Brain microvascular endothelial cell (primary cell): ENCODE results near the gene CDC42BPA.
A peak's percentile ranks its signal among the peaks of the same experiment; 100 is the strongest.
"Not testable (repeated sequence)": the region's sequence is repeated elsewhere in the genome, so short reads cannot be mapped to it uniquely, and the experiment has no call there.

ENCODE experiments used
- DNase-seq: peaks from one replicate; pipeline ENCODE4 v3.0.0-alpha.2; 2020
- H3K27ac ChIP-seq: fragments of 250-450 bp; sonication (Bioruptor Pico); 2 replicates; pipeline ENCODE4 v1.5.1; 2020; ENCODE audit warnings: mild to moderate bottlenecking, moderate library complexity
- H3K27me3 ChIP-seq: fragments of 250-450 bp; sonication (Bioruptor Pico); replicated peaks from 2 replicates; pipeline ENCODE4 v1.5.1; 2020; ENCODE audit warnings: mild to moderate bottlenecking
- H3K36me3 ChIP-seq: fragments of 250-450 bp; sonication (Bioruptor Pico); replicated peaks from 2 replicates; pipeline ENCODE4 v1.5.1; 2020; ENCODE audit warnings: mild to moderate bottlenecking
- H3K4me3 ChIP-seq: 2 replicates; pipeline ENCODE4 v1.5.1; 2011; ENCODE audit warnings: low read depth, mild to moderate bottlenecking, control low read depth, low read length, moderate library complexity
- CTCF ChIP-seq: IDR thresholded peaks from 2 replicates; pipeline ENCODE4 v1.5.1; 2011; ENCODE audit warnings: low read depth, mild to moderate bottlenecking, moderate library complexity, low read length, control low read depth, inconsistent platforms; ENCODE audit errors: missing control alignments
- in situ Hi-C: cut with HindIII; loops from 2 replicates; pipeline ENCODE4 v1.10.0; 2017; ENCODE audit warnings: low sequenced_read_pairs, low pct_ligation_motif_present

The CDC42BPA gene

GRCh38 chr1:227234998-227235405 lies 83.3 kb downstream of the CDC42BPA start:
- Histone ChIP-seq H3K27me3 (no peaks in the 10 kb centered on the region), H3K4me3 (no peak overlapping the region), H3K27ac (no peak overlapping the region), H3K36me3 (no peaks in the 10 kb centered on the region)
- DNase-seq = peak; percentile 77
- in situ Hi-C loops = no loop called here
- TF ChIP-seq CTCF = peak; percentile 77

- H3K4me3 ChIP-seq, H3K36me3 ChIP-seq, H3K27ac ChIP-seq, DNase-seq, in situ Hi-C loops, H3K27me3 ChIP-seq: not testable (repeated sequence)
Observed at GRCh38 chr1:227231128-227231527, 87.2 kb downstream of the CDC42BPA start.

GRCh38 chr1:227228201-227228600 lies 90.1 kb downstream of the CDC42BPA start:
- no peak overlapping the region for H3K4me3 ChIP-seq
- H3K27ac ChIP-seq = no peak overlapping the region
- no peak for DNase-seq
- in situ Hi-C loops = no loop called here
- no peaks in the 10 kb centered on the region for H3K27me3 ChIP-seq
- no peaks in the 10 kb centered on the region for H3K36me3 ChIP-seq
- no peak for TF ChIP-seq CTCF

- TF ChIP-seq CTCF = no peak
- no peaks in the 10 kb centered on the region for H3K27me3 ChIP-seq
- H3K36me3 ChIP-seq = no peaks in the 10 kb centered on the region
- no peak overlapping the region for H3K4me3 ChIP-seq
- H3K27ac ChIP-seq = no peak overlapping the region
- DNase-seq = no peak
- in situ Hi-C loops = no loop called here
Observed at GRCh38 chr1:227227761-227228160, 90.5 kb downstream of the CDC42BPA start.

GRCh38 chr1:227225715-227226346 lies 92.5 kb downstream of the CDC42BPA start:
- no peak overlapping the region for H3K4me3 ChIP-seq
- TF ChIP-seq CTCF = no peak
- peak; percentile 69 for DNase-seq
- in situ Hi-C loops = no loop called here
- no peaks in the 10 kb centered on the region for H3K27me3 ChIP-seq
- no peaks in the 10 kb centered on the region for H3K36me3 ChIP-seq
- H3K27ac ChIP-seq = peak overlapping the region; percentile 51

GRCh38 chr1:227223171-227223806 lies 95.0 kb downstream of the CDC42BPA start:
- H3K27ac ChIP-seq = no peak overlapping the region
- H3K27me3 ChIP-seq = no peaks in the 10 kb centered on the region
- DNase-seq = no peak
- no peaks in the 10 kb centered on the region for H3K36me3 ChIP-seq
- H3K4me3 ChIP-seq = no peak overlapping the region
- in situ Hi-C loops = no loop called here
- TF ChIP-seq CTCF = no peak
